Measurements from ENCODE around the gene TENM4.

The TENM4 gene

GRCh38 chr11:78949976-78950690, 490.7 kb downstream of the TENM4 start:
- no peak overlapping the region for H3K4me3 ChIP-seq (ENCODE audit: low read depth, low read length)
- TF ChIP-seq ZBTB7A (tag by site-specific recombination; IDR thresholded peaks at IDR 0.05; ENCODE audit: low read depth) (no peak), ZNF830 (tag by site-specific recombination; IDR thresholded peaks at IDR 0.05; ENCODE audit: low read depth) (no peak), BCL6B (tag by site-specific recombination; IDR thresholded peaks at IDR 0.05) (no peak), ZNF24 (tag by site-specific recombination; IDR thresholded peaks at IDR 0.05) (no peak), MEIS1 (CRISPR knock-in tag; IDR thresholded peaks at IDR 0.05; ENCODE audit: borderline replicate concordance) (no peak), ATF2 (tag by site-specific recombination; IDR thresholded peaks at IDR 0.05; ENCODE audit: low read depth) (no peak), WT1 (tag by site-specific recombination; IDR thresholded peaks at IDR 0.05) (no peak), HOXD13 (CRISPR knock-in tag; IDR thresholded peaks at IDR 0.05; ENCODE audit: borderline replicate concordance) (no peak), ZNF280C (tag by site-specific recombination; IDR thresholded peaks at IDR 0.05) (no peak), ZNF776 (tag by site-specific recombination; IDR thresholded peaks at IDR 0.05; ENCODE audit: borderline replicate concordance) (no peak), KLF16 (tag by site-specific recombination; IDR thresholded peaks at IDR 0.05) (no peak), ZNF514 (tag by site-specific recombination; IDR thresholded peaks at IDR 0.05) (no peak), ZNF596 (tag by site-specific recombination; IDR thresholded peaks at IDR 0.05) (no peak), ZBTB44 (tag by site-specific recombination; IDR thresholded peaks at IDR 0.05) (no peak), INSM2 (tag by site-specific recombination; IDR thresholded peaks at IDR 0.05) (no peak), ZNF121 (tag by site-specific recombination; IDR thresholded peaks at IDR 0.05) (no peak), ZNF645 (tag by site-specific recombination; IDR thresholded peaks at IDR 0.05) (no peak), ZNF837 (tag by site-specific recombination; IDR thresholded peaks at IDR 0.05) (no peak), HOXA7 (CRISPR knock-in tag; IDR thresholded peaks at IDR 0.05; ENCODE audit: borderline replicate concordance) (no peak)
- H3K9me3 ChIP-seq (ENCODE audit: control insufficient read depth, insufficient read depth, low read depth, low read length) = no peaks in the 10 kb centered on the region
- CTCF ChIA-PET = no interaction called here
- H3K27ac ChIP-seq (ENCODE audit: extremely low read depth, low read depth, low read length) = no peak overlapping the region
- POLR2A ChIA-PET = no interaction called here
- no peaks in the 10 kb centered on the region for H3K36me3 ChIP-seq (ENCODE audit: control insufficient read depth in 2 of 2, insufficient read depth in 1 of 2, low read length in 2 of 2)
- H3K4me1 ChIP-seq (ENCODE audit: control insufficient read depth, insufficient read depth, low read length) = no peaks in the 10 kb centered on the region
